PC-9 (cell line): ENCODE results near the gene ADAMTS16. TPM values are rescaled to one million over a fixed set of nuclear protein-coding genes. Genes with fewer than 3 reads are reported as not detected.

Source experiments
- BruUV-seq: library from RNA; stranded (reverse); fragments of 400-500 nt; replicated peaks from 2 replicates; lab custom pipeline; 2021; lab: Mats Ljungman, UMichigan
- CTCF ChIA-PET: fragments of 300-600 bp; sonication (Branson Sonifier 250); formaldehyde crosslinking; loops from one replicate; lab custom pipeline; 2022; ENCODE audit warnings: antibody characterized with exemption; lab: Charles Lee
- POLR2A ChIA-PET: fragments of 300-600 bp; sonication (Branson Sonifier 250); formaldehyde crosslinking; loops from one replicate; lab custom pipeline; 2022; ENCODE audit warnings: antibody characterized with exemption; ENCODE audit not compliant: unreplicated experiment; lab: Charles Lee
- DNase-seq, 2 experiments: peaks; one replicate each; pipeline versions ENCODE4 v3.0.0 to v3.0.0-alpha.2; 2015 to 2022; ENCODE audit warnings: mixed read lengths in 1 of 2
- H2AFZ ChIP-seq: fragments of 200-600 bp; sonication (generic); 2 replicates; pipeline ENCODE4 v1.8.1; 2017; ENCODE audit warnings: antibody characterized with exemption
- H3F3A ChIP-seq: fragments of 200-600 bp; sonication (generic); 2 replicates; pipeline ENCODE4 v1.8.1; 2017; ENCODE audit warnings: antibody characterized with exemption, mild to moderate bottlenecking, low read depth; ENCODE audit not compliant: insufficient read depth
- H3K27ac ChIP-seq: fragments of 200-600 bp; sonication (generic); 2 replicates; pipeline ENCODE4 v1.6.1; 2016; ENCODE audit warnings: mixed run types
- H3K27me3 ChIP-seq: fragments of 200-600 bp; sonication (generic); 2 replicates; pipeline ENCODE4 v1.6.1; 2016; ENCODE audit warnings: low read depth, mixed run types; ENCODE audit not compliant: insufficient read depth
- H3K36me3 ChIP-seq: fragments of 200-600 bp; sonication (generic); 2 replicates; pipeline ENCODE4 v1.6.1; 2016; ENCODE audit warnings: low read depth, mixed run types
- H3K4me1 ChIP-seq: fragments of 200-600 bp; sonication (generic); replicated peaks from 2 replicates; pipeline ENCODE4 v1.6.1; 2016; ENCODE audit warnings: mixed run types; ENCODE audit not compliant: insufficient read depth
- H3K4me2 ChIP-seq: fragments of 200-600 bp; sonication (generic); 2 replicates; pipeline ENCODE4 v1.6.1; 2017; ENCODE audit warnings: mixed run types
- H3K4me3 ChIP-seq: fragments of 200-600 bp; sonication (generic); 2 replicates; pipeline ENCODE4 v1.6.1; 2016; ENCODE audit warnings: mixed run types
- H3K79me2 ChIP-seq: fragments of 200-600 bp; sonication (generic); 2 replicates; pipeline ENCODE4 v1.6.1; 2017; ENCODE audit warnings: low read depth, mixed run types
- H3K9me2 ChIP-seq: fragments of 200-600 bp; sonication (generic); 2 replicates; pipeline ENCODE4 v1.8.1; 2017; ENCODE audit warnings: mild to moderate bottlenecking; ENCODE audit not compliant: insufficient read depth
- H3K9me3 ChIP-seq: fragments of 200-600 bp; sonication (generic); 2 replicates; pipeline ENCODE4 v1.8.1; 2016; ENCODE audit warnings: low read depth; ENCODE audit not compliant: insufficient read depth
- H4K20me1 ChIP-seq: fragments of 200-600 bp; sonication (generic); 2 replicates; pipeline ENCODE4 v1.8.1; 2017; ENCODE audit not compliant: insufficient read depth
- CTCF ChIP-seq: fragments of 200-600 bp; sonication (generic); conservative IDR thresholded peaks from 2 replicates; pipeline ENCODE4 v1.6.1; 2017; ENCODE audit warnings: mixed run types, antibody characterized with exemption, mild to moderate bottlenecking, moderate library complexity
- EZH2 ChIP-seq: fragments of 200-600 bp; sonication (generic); IDR thresholded peaks from 2 replicates; pipeline ENCODE4 v1.8.0; 2017; ENCODE audit warnings: antibody characterized with exemption, low read depth
- intact Hi-C: fragments of 100-400 bp; cut with micrococcal nuclease; formaldehyde crosslinking; loops from one replicate; pipeline ENCODE4 v1.10.0; 2022; ENCODE audit not compliant: unreplicated experiment
- total RNA-seq: library from RNA; stranded (reverse); gene quantifications from 2 replicates; pipeline ENCODE4 v1.2.3, GENCODE V29; 2021

Gene ADAMTS16
- total RNA-seq, 1 experiment from 2014 or later, result 26.4 TPM

GRCh38 chr5:5369051-5369605 lies 229.0 kb downstream of the ADAMTS16 start:
- no peaks in the 10 kb centered on the region for H3K4me1 ChIP-seq

More at GRCh38 chr5:5369051-5369605, 229.0 kb downstream of the ADAMTS16 start:
- Histone ChIP-seq H3F3A (no peaks in the 10 kb centered on the region), H3K9me3 (no peaks in the 10 kb centered on the region), H3K4me2 (no peak overlapping the region), H3K79me2 (no peaks in the 10 kb centered on the region), H3K27me3 (no peaks in the 10 kb centered on the region), H3K4me3 (no peak overlapping the region), H4K20me1 (no peaks in the 10 kb centered on the region), H3K27ac (no peak overlapping the region), H3K36me3 (no peaks in the 10 kb centered on the region), H2AFZ (no peak overlapping the region), H3K9me2 (no peaks in the 10 kb centered on the region)
- no peak for DNase-seq
- TF ChIP-seq CTCF (no peak), EZH2 (no peak)
- ChIA-PET CTCF (no interaction called here), POLR2A (no interaction called here)
- no TSS peak for BruUV-seq
- intact Hi-C loops, result no loop called here
